Measurements from ENCODE around the gene DCAF12. TPM values are rescaled to one million over a fixed set of nuclear protein-coding genes. Genes with fewer than 3 reads are reported as not detected.

DCAF12 gene
- total RNA-seq, 1 experiment from 2014 or later, result 40.2 TPM

DNA sequence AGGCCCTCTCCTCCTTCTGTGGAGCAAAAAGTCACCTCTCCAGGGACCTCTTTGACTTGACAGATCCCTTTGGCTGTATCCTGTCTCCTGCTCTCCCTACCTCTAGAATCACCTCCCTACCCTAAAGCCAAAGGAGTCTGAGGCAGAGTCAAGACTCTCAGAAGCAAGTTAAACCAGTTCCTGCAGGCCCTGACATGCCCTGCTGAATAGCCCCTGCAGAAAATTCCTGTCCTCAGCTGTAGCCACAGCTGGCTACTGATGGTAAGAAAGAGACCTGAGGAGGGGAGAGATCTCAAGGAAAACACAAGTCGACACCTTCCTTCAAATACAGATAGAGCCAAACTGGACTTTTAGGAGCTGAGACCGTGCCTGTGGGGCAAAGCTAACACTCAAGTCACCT lies 54.1 kb downstream of the DCAF12 start:
- H3K9me2 ChIP-seq (ENCODE audit: insufficient read depth), result no peaks in the 10 kb centered on the region
- ChIA-PET POLR2A (interaction anchor here (1.1 kb wide), 1 partner anchor 23 kb away, joined by 3 read pairs; the partner anchor contains the start of gene UBAP2), RAD21 (ENCODE audit: low non-redundant PET in 1 of 2, low total read pairs in 2 of 2, uncharacterized antibody in 2 of 2, unreplicated experiment in 2 of 2) (no interaction called here), CTCF (interaction anchor here (1.3 to 2.7 kb wide), 4 partner anchors 9 to 335 kb away, joined by 4 to 17 read pairs (median 7); no protein-coding TSS in a partner anchor)
- intact Hi-C loops (cut with micrococcal nuclease), result loop anchor here (5.0 to 10.0 kb wide), 2 partner anchors 258 to 335 kb away; partner anchors contain the start of gene UBE2R2
- no peaks in the 10 kb centered on the region for H4K20me1 ChIP-seq (ENCODE audit: insufficient read depth)
- DNase-seq (ENCODE audit: low read depth, low spot score) (peak; percentile 8), ATAC-seq (peak; percentile 24; the same call in 1 of the 2 replicates)
- H3K4me1 ChIP-seq (ENCODE audit: control insufficient read depth in 1 of 2, insufficient read depth in 2 of 2, low read length in 2 of 2), result peaks cover 17 to 24% of the 10 kb centered on the region in 2 experiments
- H3K36me3 ChIP-seq (ENCODE audit: control insufficient read depth in 1 of 2, insufficient read depth in 2 of 2, low read length in 2 of 2), result no peaks in the 10 kb centered on the region
- H3K79me2 ChIP-seq (ENCODE audit: insufficient read depth, low read length), result no peaks in the 10 kb centered on the region
- TF ChIP-seq, protein P1, sequence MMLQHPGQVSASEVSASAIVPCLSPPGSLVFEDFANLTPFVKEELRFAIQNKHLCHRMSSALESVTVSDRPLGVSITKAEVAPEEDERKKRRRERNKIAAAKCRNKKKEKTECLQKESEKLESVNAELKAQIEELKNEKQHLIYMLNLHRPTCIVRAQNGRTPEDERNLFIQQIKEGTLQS (IDR thresholded peaks at IDR 0.05), result no peak
- no peak for TF ChIP-seq CBX3 (IDR thresholded peaks at IDR 0.05; ENCODE audit: low read depth)
- TF ChIP-seq SRF (IDR thresholded peaks at IDR 0.05; ENCODE audit: low read depth), result no peak
- no peak for TF ChIP-seq ZFX (IDR thresholded peaks at IDR 0.05)
- no peak for TF ChIP-seq POLR2A (IDR thresholded peaks at IDR 0.05; ENCODE audit: borderline replicate concordance, extremely low read depth, insufficient read depth, insufficient read length)
- no peak for TF ChIP-seq TCF7L2 (IDR thresholded peaks at IDR 0.05; ENCODE audit: borderline replicate concordance, extremely low read depth, insufficient read depth, insufficient read length)
- no peak for TF ChIP-seq SIN3A (IDR thresholded peaks at IDR 0.05; ENCODE audit: low read depth)
- no peak for TF ChIP-seq YY1 (IDR thresholded peaks at IDR 0.05; ENCODE audit: extremely low read depth, insufficient replicate concordance, low read depth, low read length)
- TF ChIP-seq EGR1 (IDR thresholded peaks at IDR 0.05; ENCODE audit: low read depth), result no peak
- no peaks in the 10 kb centered on the region for H3K27me3 ChIP-seq (ENCODE audit: insufficient read depth, low read length)
- H3K4me3 ChIP-seq (replicated peaks in 1 of 2; ENCODE audit: low read depth in 1 of 2, low read length in 2 of 2), result no peak overlapping the region
- no peaks in the 10 kb centered on the region for H3K9me3 ChIP-seq (ENCODE audit: control insufficient read depth in 1 of 2, insufficient read depth in 1 of 2, low read depth in 1 of 2, low read length in 2 of 2)
- H3K4me2 ChIP-seq (ENCODE audit: low read length), result peak overlapping the region; percentile 57
- no TSS peak for BruUV-seq (replicated peaks)
- H3K9ac ChIP-seq (ENCODE audit: low read length), result no peak overlapping the region
- peak overlapping the region; percentile 19 for H2AFZ ChIP-seq (ENCODE audit: low read depth, low read length, poor library complexity, severe bottlenecking)
- H3K27ac ChIP-seq (ENCODE audit: low read depth, low read length), result peak overlapping the region; percentile 53

GRCh38 chr9:34070606-34071324 lies 55.7 kb downstream of the DCAF12 start:
- Histone ChIP-seq H3K4me2 (ENCODE audit: low read length) (no peak overlapping the region), H3K4me1 (ENCODE audit: control insufficient read depth in 1 of 2, insufficient read depth in 2 of 2, low read length in 2 of 2) (peaks cover 17 to 24% of the 10 kb centered on the region in 2 experiments), H4K20me1 (ENCODE audit: insufficient read depth) (no peaks in the 10 kb centered on the region), H3K27ac (ENCODE audit: low read depth, low read length) (no peak overlapping the region), H3K27me3 (ENCODE audit: insufficient read depth, low read length) (no peaks in the 10 kb centered on the region), H2AFZ (ENCODE audit: low read depth, low read length, poor library complexity, severe bottlenecking) (no peak overlapping the region), H3K9ac (ENCODE audit: low read length) (no peak overlapping the region), H3K79me2 (ENCODE audit: insufficient read depth, low read length) (no peaks in the 10 kb centered on the region), H3K36me3 (ENCODE audit: control insufficient read depth in 1 of 2, insufficient read depth in 2 of 2, low read length in 2 of 2) (no peaks in the 10 kb centered on the region), H3K9me3 (ENCODE audit: control insufficient read depth in 1 of 2, insufficient read depth in 1 of 2, low read depth in 1 of 2, low read length in 2 of 2) (no peaks in the 10 kb centered on the region), H3K9me2 (ENCODE audit: insufficient read depth) (no peaks in the 10 kb centered on the region), H3K4me3 (replicated peaks in 1 of 2; ENCODE audit: low read depth in 1 of 2, low read length in 2 of 2) (no peak overlapping the region)
- ATAC-seq (no peak), DNase-seq (ENCODE audit: low read depth, low spot score) (no peak)
- CTCF ChIA-PET, result no interaction called here
- RAD21 ChIA-PET (ENCODE audit: low non-redundant PET in 1 of 2, low total read pairs in 2 of 2, uncharacterized antibody in 2 of 2, unreplicated experiment in 2 of 2), result no interaction called here
- BruUV-seq (replicated peaks), result no TSS peak
- intact Hi-C loops (cut with micrococcal nuclease), result loop anchor here (5.0 to 10.0 kb wide), 2 partner anchors 256 to 333 kb away; partner anchors contain the start of gene UBE2R2
- POLR2A ChIA-PET, result no interaction called here
- TF ChIP-seq, protein P2, sequence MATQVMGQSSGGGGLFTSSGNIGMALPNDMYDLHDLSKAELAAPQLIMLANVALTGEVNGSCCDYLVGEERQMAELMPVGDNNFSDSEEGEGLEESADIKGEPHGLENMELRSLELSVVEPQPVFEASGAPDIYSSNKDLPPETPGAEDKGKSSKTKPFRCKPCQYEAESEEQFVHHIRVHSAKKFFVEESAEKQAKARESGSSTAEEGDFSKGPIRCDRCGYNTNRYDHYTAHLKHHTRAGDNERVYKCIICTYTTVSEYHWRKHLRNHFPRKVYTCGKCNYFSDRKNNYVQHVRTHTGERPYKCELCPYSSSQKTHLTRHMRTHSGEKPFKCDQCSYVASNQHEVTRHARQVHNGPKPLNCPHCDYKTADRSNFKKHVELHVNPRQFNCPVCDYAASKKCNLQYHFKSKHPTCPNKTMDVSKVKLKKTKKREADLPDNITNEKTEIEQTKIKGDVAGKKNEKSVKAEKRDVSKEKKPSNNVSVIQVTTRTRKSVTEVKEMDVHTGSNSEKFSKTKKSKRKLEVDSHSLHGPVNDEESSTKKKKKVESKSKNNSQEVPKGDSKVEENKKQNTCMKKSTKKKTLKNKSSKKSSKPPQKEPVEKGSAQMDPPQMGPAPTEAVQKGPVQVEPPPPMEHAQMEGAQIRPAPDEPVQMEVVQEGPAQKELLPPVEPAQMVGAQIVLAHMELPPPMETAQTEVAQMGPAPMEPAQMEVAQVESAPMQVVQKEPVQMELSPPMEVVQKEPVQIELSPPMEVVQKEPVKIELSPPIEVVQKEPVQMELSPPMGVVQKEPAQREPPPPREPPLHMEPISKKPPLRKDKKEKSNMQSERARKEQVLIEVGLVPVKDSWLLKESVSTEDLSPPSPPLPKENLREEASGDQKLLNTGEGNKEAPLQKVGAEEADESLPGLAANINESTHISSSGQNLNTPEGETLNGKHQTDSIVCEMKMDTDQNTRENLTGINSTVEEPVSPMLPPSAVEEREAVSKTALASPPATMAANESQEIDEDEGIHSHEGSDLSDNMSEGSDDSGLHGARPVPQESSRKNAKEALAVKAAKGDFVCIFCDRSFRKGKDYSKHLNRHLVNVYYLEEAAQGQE (IDR thresholded peaks at IDR 0.05; ENCODE audit: low read depth), result no peak
- TF ChIP-seq, protein P3, sequence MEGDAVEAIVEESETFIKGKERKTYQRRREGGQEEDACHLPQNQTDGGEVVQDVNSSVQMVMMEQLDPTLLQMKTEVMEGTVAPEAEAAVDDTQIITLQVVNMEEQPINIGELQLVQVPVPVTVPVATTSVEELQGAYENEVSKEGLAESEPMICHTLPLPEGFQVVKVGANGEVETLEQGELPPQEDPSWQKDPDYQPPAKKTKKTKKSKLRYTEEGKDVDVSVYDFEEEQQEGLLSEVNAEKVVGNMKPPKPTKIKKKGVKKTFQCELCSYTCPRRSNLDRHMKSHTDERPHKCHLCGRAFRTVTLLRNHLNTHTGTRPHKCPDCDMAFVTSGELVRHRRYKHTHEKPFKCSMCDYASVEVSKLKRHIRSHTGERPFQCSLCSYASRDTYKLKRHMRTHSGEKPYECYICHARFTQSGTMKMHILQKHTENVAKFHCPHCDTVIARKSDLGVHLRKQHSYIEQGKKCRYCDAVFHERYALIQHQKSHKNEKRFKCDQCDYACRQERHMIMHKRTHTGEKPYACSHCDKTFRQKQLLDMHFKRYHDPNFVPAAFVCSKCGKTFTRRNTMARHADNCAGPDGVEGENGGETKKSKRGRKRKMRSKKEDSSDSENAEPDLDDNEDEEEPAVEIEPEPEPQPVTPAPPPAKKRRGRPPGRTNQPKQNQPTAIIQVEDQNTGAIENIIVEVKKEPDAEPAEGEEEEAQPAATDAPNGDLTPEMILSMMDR (IDR thresholded peaks at IDR 0.05 in 2 of 3, conservative IDR thresholded peaks at IDR 0.05 in 1 of 3; ENCODE audit: borderline replicate concordance in 1 of 3, insufficient read depth in 1 of 3, low read depth in 2 of 3, low read length in 2 of 3), result no peak
- TF ChIP-seq RAD21 (IDR thresholded peaks at IDR 0.05; ENCODE audit: low read depth), result no peak
- TF ChIP-seq EGR1 (IDR thresholded peaks at IDR 0.05; ENCODE audit: low read depth), result no peak
